Mesangial cell (primary cell): ENCODE measurements around the gene PCDHGB6. TPM values are rescaled to one million over a fixed set of nuclear protein-coding genes. Genes with fewer than 3 reads are reported as not detected.

Source experiments
- total RNA-seq: library from RNA; depleted of rRNA; stranded (reverse); fragments of >200 nt; gene quantifications from 2 replicates; pipeline ENCODE4 v1.2.3, GENCODE V29; 2015

The PCDHGB6 gene
- total RNA-seq, 1 donor from 2014 or later: 6.3 TPM

Other genes starting within 250 kb of the PCDHGB6 start
- gene PCDHB7, start 235.4 kb upstream of the PCDHGB6 start, total RNA-seq: 0.16 and 0.63 TPM in 2 replicates
- gene PCDHB8, start 230.2 kb upstream of the PCDHGB6 start, total RNA-seq: 0.25 TPM in 1 of 2 replicates, not detected in the other
- 0.16 and 0.63 TPM in 2 replicates for gene PCDHB16, start 225.6 kb upstream of the PCDHGB6 start, total RNA-seq
- gene PCDHB9, start 220.9 kb upstream of the PCDHGB6 start, total RNA-seq: 0.25 TPM in 1 of 2 replicates, not detected in the other
- 0.16 and 0.89 TPM in 2 replicates for gene PCDHB10, start 215.7 kb upstream of the PCDHGB6 start, total RNA-seq
- 0.16 and 0.63 TPM in 2 replicates for gene PCDHB11, start 208.4 kb upstream of the PCDHGB6 start, total RNA-seq
- under 0.01 and 0.25 TPM in 2 replicates for gene PCDHB12, start 199.3 kb upstream of the PCDHGB6 start, total RNA-seq
- 0.16 and 1.1 TPM in 2 replicates for gene PCDHB13, start 194.1 kb upstream of the PCDHGB6 start, total RNA-seq
- 0.16 and 0.63 TPM in 2 replicates for gene PCDHB14, start 184.7 kb upstream of the PCDHGB6 start, total RNA-seq
- 0.16 and 1.0 TPM in 2 replicates for gene PCDHB15, start 162.6 kb upstream of the PCDHGB6 start, total RNA-seq
- 0.63 TPM in 1 of 2 replicates, not detected in the other for gene SLC25A2, start 104.0 kb upstream of the PCDHGB6 start, total RNA-seq
- 24.3 and 29.2 TPM in 2 replicates for gene TAF7, start 87.2 kb upstream of the PCDHGB6 start, total RNA-seq
- 0.33 and 0.51 TPM in 2 replicates for gene PCDHGA1, start 77.5 kb upstream of the PCDHGB6 start, total RNA-seq
- gene PCDHGA2, start 69.3 kb upstream of the PCDHGB6 start, total RNA-seq: 1.1 and 4.1 TPM in 2 replicates
- gene PCDHGA3, start 64.2 kb upstream of the PCDHGB6 start, total RNA-seq: 0.65 and 2.5 TPM in 2 replicates
- gene PCDHGB1, start 57.9 kb upstream of the PCDHGB6 start, total RNA-seq: 0.49 and 2.9 TPM in 2 replicates
- 0.33 and 2.2 TPM in 2 replicates for gene PCDHGA4, start 53.0 kb upstream of the PCDHGB6 start, total RNA-seq
- gene PCDHGB2, start 48.0 kb upstream of the PCDHGB6 start, total RNA-seq: 0.65 and 2.5 TPM in 2 replicates
- 0.33 and 1.5 TPM in 2 replicates for gene PCDHGA5, start 43.9 kb upstream of the PCDHGB6 start, total RNA-seq
- gene PCDHGB3, start 37.8 kb upstream of the PCDHGB6 start, total RNA-seq: 0.98 and 3.8 TPM in 2 replicates
- 1.6 and 5.6 TPM in 2 replicates for gene PCDHGA6, start 34.1 kb upstream of the PCDHGB6 start, total RNA-seq
- gene PCDHGA7, start 25.3 kb upstream of the PCDHGB6 start, total RNA-seq: 0.49 and 4.1 TPM in 2 replicates
- 4.2 and 7.1 TPM in 2 replicates for gene PCDHGB4, start 20.3 kb upstream of the PCDHGB6 start, total RNA-seq
- under 0.01 and 0.89 TPM in 2 replicates for gene PCDHGA8, start 15.4 kb upstream of the PCDHGB6 start, total RNA-seq
- gene PCDHGB5, start 10.1 kb upstream of the PCDHGB6 start, total RNA-seq: 10.6 and 15.8 TPM in 2 replicates
- gene PCDHGA9, start 5.2 kb upstream of the PCDHGB6 start, total RNA-seq: 0.98 and 6.1 TPM in 2 replicates
- gene PCDHGA10, start 5.0 kb downstream of the PCDHGB6 start, total RNA-seq: 2.8 and 10.5 TPM in 2 replicates
- 5.1 and 18.1 TPM in 2 replicates for gene PCDHGB7, start 9.7 kb downstream of the PCDHGB6 start, total RNA-seq
- gene PCDHGA11, start 13.0 kb downstream of the PCDHGB6 start, total RNA-seq: 5.4 and 10.4 TPM in 2 replicates
- gene PCDHGA12, start 22.5 kb downstream of the PCDHGB6 start, total RNA-seq: 3.4 and 13.8 TPM in 2 replicates
- 36.5 and 60.1 TPM in 2 replicates for gene PCDHGC3, start 67.9 kb downstream of the PCDHGB6 start, total RNA-seq
- gene PCDHGC4, start 77.0 kb downstream of the PCDHGB6 start, total RNA-seq: 0.38 and 0.81 TPM in 2 replicates
- 0.33 and 1.4 TPM in 2 replicates for gene PCDHGC5, start 81.1 kb downstream of the PCDHGB6 start, total RNA-seq
- 58.8 and 101 TPM in 2 replicates for gene DIAPH1, start 211.0 kb downstream of the PCDHGB6 start, total RNA-seq
- gene HDAC3, start 228.8 kb downstream of the PCDHGB6 start, total RNA-seq: 48.2 and 49.1 TPM in 2 replicates
- gene RELL2, start 229.0 kb downstream of the PCDHGB6 start, total RNA-seq: 4.6 and 5.8 TPM in 2 replicates
- 11.9 and 16.1 TPM in 2 replicates for gene FCHSD1, start 243.4 kb downstream of the PCDHGB6 start, total RNA-seq